ENCODE results near the gene FAM229A. TPM values are rescaled to one million over a fixed set of nuclear protein-coding genes. Genes with fewer than 3 reads are reported as not detected.

Gene FAM229A
- total RNA-seq, 1 donor from 2014 or later, result 4.5 TPM

DNA sequence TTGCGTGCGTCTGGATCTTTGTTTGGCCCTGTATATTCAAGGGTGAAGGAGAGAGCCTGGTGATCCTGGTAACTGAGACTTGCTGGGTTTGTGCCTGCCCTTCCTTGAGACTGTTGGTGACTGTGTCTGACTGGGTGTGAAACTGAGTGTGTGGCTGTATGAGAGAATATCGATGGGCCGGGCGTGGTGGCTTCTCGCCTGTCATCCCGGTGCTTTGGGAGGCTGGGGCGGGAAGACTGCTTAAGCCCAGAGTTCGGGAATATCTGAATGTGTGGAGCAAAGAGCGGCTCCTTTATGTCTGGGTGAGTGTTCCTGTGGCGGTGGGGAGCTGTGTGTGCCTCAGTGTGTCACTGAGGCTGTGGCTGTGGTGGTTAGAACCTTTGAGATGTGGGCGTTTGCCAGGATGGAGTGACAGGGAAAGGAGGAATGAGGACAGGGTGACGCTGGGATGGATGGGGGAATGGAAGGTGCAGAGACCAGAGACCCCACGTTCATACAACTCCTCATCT lies 23.6 kb downstream of the FAM229A start:
- TF ChIP-seq, protein P1, sequence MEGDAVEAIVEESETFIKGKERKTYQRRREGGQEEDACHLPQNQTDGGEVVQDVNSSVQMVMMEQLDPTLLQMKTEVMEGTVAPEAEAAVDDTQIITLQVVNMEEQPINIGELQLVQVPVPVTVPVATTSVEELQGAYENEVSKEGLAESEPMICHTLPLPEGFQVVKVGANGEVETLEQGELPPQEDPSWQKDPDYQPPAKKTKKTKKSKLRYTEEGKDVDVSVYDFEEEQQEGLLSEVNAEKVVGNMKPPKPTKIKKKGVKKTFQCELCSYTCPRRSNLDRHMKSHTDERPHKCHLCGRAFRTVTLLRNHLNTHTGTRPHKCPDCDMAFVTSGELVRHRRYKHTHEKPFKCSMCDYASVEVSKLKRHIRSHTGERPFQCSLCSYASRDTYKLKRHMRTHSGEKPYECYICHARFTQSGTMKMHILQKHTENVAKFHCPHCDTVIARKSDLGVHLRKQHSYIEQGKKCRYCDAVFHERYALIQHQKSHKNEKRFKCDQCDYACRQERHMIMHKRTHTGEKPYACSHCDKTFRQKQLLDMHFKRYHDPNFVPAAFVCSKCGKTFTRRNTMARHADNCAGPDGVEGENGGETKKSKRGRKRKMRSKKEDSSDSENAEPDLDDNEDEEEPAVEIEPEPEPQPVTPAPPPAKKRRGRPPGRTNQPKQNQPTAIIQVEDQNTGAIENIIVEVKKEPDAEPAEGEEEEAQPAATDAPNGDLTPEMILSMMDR (IDR thresholded peaks at IDR 0.05), result no peak
- no peak overlapping the region for H3K27ac Mint-ChIP-seq (ENCODE audit: unreplicated experiment)
- peaks cover 17% of the 10 kb centered on the region for H3K4me1 Mint-ChIP-seq (ENCODE audit: low read depth)
- H3K4me3 Mint-ChIP-seq (ENCODE audit: unreplicated experiment), result no peak overlapping the region
- no peaks in the 10 kb centered on the region for H3K9me3 Mint-ChIP-seq (ENCODE audit: low read depth)
- no peaks in the 10 kb centered on the region for H3K27me3 Mint-ChIP-seq (ENCODE audit: low read depth)
- H3K36me3 Mint-ChIP-seq (ENCODE audit: low read depth), result peaks cover 3% of the 10 kb centered on the region
- no peak for DNase-seq (ENCODE audit: low spot score)

GRCh38 chr1:32337855-32338636 lies 24.2 kb downstream of the FAM229A start:
- Mint-ChIP-seq H3K27ac (ENCODE audit: unreplicated experiment) (no peak overlapping the region), H3K4me1 (ENCODE audit: low read depth) (peaks cover 21% of the 10 kb centered on the region), H3K27me3 (ENCODE audit: low read depth) (no peaks in the 10 kb centered on the region), H3K4me3 (ENCODE audit: unreplicated experiment) (no peak overlapping the region), H3K9me3 (ENCODE audit: low read depth) (no peaks in the 10 kb centered on the region), H3K36me3 (ENCODE audit: low read depth) (peaks cover 5% of the 10 kb centered on the region)
- DNase-seq (ENCODE audit: low spot score), result no peak
- TF ChIP-seq, protein P1 (IDR thresholded peaks at IDR 0.05), result no peak

DNA sequence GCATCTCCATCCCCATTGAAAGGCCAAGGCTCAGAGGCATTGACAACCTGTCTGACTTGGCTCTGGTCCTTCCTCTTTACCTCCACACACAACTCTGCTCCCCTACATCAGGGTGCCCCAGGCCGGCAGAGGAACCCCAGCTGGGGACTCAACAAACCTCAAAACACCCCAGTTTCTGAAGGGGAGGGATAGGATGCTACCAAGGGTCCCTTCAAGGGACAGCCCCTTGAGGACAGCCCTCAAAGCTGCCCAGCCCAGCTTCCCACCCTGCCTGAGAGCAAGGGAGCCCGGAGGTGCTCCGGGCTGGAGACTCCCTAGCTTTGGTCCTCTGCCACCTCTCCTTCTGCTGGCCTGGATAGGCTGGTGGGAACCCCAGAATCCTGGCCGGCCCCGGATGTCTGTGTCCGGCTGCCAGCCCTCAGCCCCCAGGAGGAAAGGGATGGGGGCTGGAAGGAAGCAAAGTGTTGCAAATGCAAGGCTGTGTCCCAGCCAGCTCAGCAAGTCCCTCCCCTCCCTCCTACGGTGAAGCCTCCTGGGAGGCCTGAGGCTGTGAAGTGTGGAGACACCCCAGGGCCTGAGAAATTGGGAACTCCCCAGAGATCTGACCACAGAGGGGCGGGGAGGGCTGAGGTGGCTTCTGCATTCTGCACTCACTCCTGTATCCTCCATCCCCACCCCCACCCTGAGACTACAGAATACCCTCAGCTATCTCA lies 25.2 kb downstream of the FAM229A start:
- no peaks in the 10 kb centered on the region for H3K27me3 Mint-ChIP-seq (ENCODE audit: low read depth)
- peaks cover 5% of the 10 kb centered on the region for H3K36me3 Mint-ChIP-seq (ENCODE audit: low read depth)
- DNase-seq (ENCODE audit: low spot score), result no peak
- H3K27ac Mint-ChIP-seq (ENCODE audit: unreplicated experiment), result no peak overlapping the region
- H3K4me1 Mint-ChIP-seq (ENCODE audit: low read depth), result peaks cover 23% of the 10 kb centered on the region
- H3K4me3 Mint-ChIP-seq (ENCODE audit: unreplicated experiment), result no peak overlapping the region
- TF ChIP-seq, protein P1 (IDR thresholded peaks at IDR 0.05), result no peak
- no peaks in the 10 kb centered on the region for H3K9me3 Mint-ChIP-seq (ENCODE audit: low read depth)

DNA sequence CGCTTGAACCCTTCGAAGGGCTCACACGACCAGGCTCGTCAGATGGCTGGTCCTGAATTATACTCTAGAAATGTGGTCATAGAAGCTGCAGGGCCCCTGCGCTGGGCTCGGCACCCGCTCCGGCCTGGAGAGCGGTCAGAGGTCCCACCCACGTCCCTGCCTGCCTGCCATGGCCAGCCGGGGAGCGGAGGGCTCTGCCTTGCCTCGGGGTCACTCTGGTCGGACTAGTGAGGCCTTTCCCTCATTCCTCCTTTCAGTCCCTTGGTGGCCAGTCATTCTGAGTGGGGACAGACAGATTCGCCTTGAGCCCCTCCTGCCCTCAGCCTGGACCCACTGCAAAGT lies 25.7 kb downstream of the FAM229A start:
- Mint-ChIP-seq H3K27ac (ENCODE audit: unreplicated experiment) (no peak overlapping the region), H3K4me1 (ENCODE audit: low read depth) (peaks cover 23% of the 10 kb centered on the region), H3K27me3 (ENCODE audit: low read depth) (no peaks in the 10 kb centered on the region), H3K9me3 (ENCODE audit: low read depth) (no peaks in the 10 kb centered on the region), H3K4me3 (ENCODE audit: unreplicated experiment) (no peak overlapping the region), H3K36me3 (ENCODE audit: low read depth) (peaks cover 9% of the 10 kb centered on the region)
- TF ChIP-seq, protein P1 (IDR thresholded peaks at IDR 0.05), result no peak
- peak; percentile 75 for DNase-seq (ENCODE audit: low spot score)

- H3K4me3 Mint-ChIP-seq (ENCODE audit: unreplicated experiment), result peak within 1 kb of the TSS; percentile 92
- H3K9me3 Mint-ChIP-seq (ENCODE audit: low read depth), result no peaks in the 10 kb centered on the region
- no peaks in the 10 kb centered on the region for H3K27me3 Mint-ChIP-seq (ENCODE audit: low read depth)
- peak within 1 kb of the TSS; percentile 72 for H3K27ac Mint-ChIP-seq (ENCODE audit: unreplicated experiment)
- TF ChIP-seq, protein P1 (IDR thresholded peaks at IDR 0.05), result no peak
- peaks cover 23% of the 10 kb centered on the region for H3K4me1 Mint-ChIP-seq (ENCODE audit: low read depth)
- DNase-seq (ENCODE audit: low spot score), result no peak
- H3K36me3 Mint-ChIP-seq (ENCODE audit: low read depth), result peaks cover 13% of the 10 kb centered on the region
These were observed 26.3 kb downstream of the FAM229A start, which contains the start of gene MARCKSL1 for GRCh38 chr1:32335790-32336590. TSS of gene MARCKSL1 (minus strand) at chr1:32336233. CDS start at chr1:32336033, 200 bp downstream.
